Measurements from ENCODE around the gene GGPS1. TPM values are rescaled to one million over a fixed set of nuclear protein-coding genes. Genes with fewer than 3 reads are reported as not detected.

GGPS1 gene
- total RNA-seq, 1 donor from 2014 or later = 39.1 TPM

DNA sequence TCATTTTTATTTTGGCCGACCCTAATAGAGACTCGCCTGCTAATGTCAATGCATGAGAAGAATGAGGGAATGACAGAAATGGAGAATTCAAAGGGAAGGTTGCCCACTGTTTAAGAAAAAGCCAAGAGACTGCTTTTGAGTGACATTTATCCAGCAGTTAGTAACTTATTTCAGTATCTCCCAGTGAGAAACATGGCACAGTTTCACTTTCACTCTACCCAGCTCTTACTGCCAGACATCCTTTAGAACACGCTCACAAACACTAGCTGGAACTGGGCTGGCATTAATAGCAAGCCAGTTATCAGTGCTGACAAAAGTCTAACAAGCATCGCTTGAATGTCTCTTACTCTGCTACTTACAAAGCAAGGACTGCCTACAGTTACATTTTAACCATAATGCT lies 8.5 kb downstream of the GGPS1 start:
- H2AFZ ChIP-seq (ENCODE audit: low read depth, low read length) = no peak overlapping the region
- H3K4me1 ChIP-seq (ENCODE audit: insufficient read depth, low read length) = no peaks in the 10 kb centered on the region
- no peak for FAIRE-seq
- TF ChIP-seq EZH2 (IDR thresholded peaks at IDR 0.05; ENCODE audit: insufficient read depth, low read length) = no peak
- TF ChIP-seq, protein P1, sequence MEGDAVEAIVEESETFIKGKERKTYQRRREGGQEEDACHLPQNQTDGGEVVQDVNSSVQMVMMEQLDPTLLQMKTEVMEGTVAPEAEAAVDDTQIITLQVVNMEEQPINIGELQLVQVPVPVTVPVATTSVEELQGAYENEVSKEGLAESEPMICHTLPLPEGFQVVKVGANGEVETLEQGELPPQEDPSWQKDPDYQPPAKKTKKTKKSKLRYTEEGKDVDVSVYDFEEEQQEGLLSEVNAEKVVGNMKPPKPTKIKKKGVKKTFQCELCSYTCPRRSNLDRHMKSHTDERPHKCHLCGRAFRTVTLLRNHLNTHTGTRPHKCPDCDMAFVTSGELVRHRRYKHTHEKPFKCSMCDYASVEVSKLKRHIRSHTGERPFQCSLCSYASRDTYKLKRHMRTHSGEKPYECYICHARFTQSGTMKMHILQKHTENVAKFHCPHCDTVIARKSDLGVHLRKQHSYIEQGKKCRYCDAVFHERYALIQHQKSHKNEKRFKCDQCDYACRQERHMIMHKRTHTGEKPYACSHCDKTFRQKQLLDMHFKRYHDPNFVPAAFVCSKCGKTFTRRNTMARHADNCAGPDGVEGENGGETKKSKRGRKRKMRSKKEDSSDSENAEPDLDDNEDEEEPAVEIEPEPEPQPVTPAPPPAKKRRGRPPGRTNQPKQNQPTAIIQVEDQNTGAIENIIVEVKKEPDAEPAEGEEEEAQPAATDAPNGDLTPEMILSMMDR (IDR thresholded peaks at IDR 0.05; ENCODE audit: insufficient read depth, low read depth, low read length) = no peak
- no peak overlapping the region for H3K27ac ChIP-seq (ENCODE audit: low read depth, low read length)
- H3K36me3 Mint-ChIP-seq (ENCODE audit: low read depth, unreplicated experiment) = no peaks in the 10 kb centered on the region
- no peaks in the 10 kb centered on the region for H3K27me3 Mint-ChIP-seq (ENCODE audit: low read depth, unreplicated experiment)
- no peak overlapping the region for H3K4me3 Mint-ChIP-seq (ENCODE audit: unreplicated experiment)
- no peaks in the 10 kb centered on the region for H3K9me3 ChIP-seq (ENCODE audit: insufficient read depth, low read depth, low read length)
- no peak overlapping the region for H3K27ac Mint-ChIP-seq (ENCODE audit: unreplicated experiment)
- no peak overlapping the region for H3K4me3 ChIP-seq (ENCODE audit: insufficient read depth, low read depth, low read length)
- H4K20me1 ChIP-seq (ENCODE audit: insufficient read depth, low read length) = peaks cover 12% of the 10 kb centered on the region
- H3K4me1 Mint-ChIP-seq (ENCODE audit: low read depth, unreplicated experiment) = peaks cover 6% of the 10 kb centered on the region
- peaks cover 41% of the 10 kb centered on the region for H3K79me2 ChIP-seq (ENCODE audit: insufficient read depth, low read length)
- no peaks in the 10 kb centered on the region for H3K9me3 Mint-ChIP-seq (ENCODE audit: unreplicated experiment)
- H3K9ac ChIP-seq (ENCODE audit: low read length) = no peak overlapping the region
- H3K4me2 ChIP-seq (ENCODE audit: low read length) = no peak overlapping the region
- DNase-seq (ENCODE audit: low read depth) = no peak
- H3K27me3 ChIP-seq (ENCODE audit: insufficient read depth, low read length) = no peaks in the 10 kb centered on the region
- peaks cover 9% of the 10 kb centered on the region for H3K36me3 ChIP-seq (ENCODE audit: insufficient read depth, low read length)

DNA sequence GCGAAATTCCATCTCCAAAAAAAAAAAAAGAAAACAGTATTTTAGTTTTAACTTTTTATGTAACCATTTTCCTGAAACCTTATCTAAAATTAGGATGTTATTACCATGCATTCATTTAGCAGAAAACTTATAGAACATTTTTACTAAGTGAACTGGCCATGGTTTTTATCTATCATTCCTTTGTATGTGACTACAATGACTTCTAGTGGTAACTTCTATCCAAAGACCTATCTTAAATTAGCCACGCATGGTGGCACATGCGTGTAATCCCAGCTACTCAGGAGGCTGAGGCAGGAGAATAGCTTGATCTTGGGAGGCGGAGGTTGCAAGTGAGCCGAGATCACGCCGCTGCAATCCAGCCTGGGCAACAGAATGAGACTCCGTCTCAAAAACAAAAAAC lies 11.4 kb downstream of the GGPS1 start:
- H3K4me1 Mint-ChIP-seq (ENCODE audit: low read depth, unreplicated experiment) = no peaks in the 10 kb centered on the region
- no peak overlapping the region for H3K4me3 Mint-ChIP-seq (ENCODE audit: unreplicated experiment)
- Histone ChIP-seq H3K27me3 (ENCODE audit: insufficient read depth, low read length) (no peaks in the 10 kb centered on the region), H2AFZ (ENCODE audit: low read depth, low read length) (no peak overlapping the region), H3K9me3 (ENCODE audit: insufficient read depth, low read depth, low read length) (no peaks in the 10 kb centered on the region), H3K36me3 (ENCODE audit: insufficient read depth, low read length) (peaks cover 19% of the 10 kb centered on the region), H3K4me3 (ENCODE audit: insufficient read depth, low read depth, low read length) (no peak overlapping the region), H3K27ac (ENCODE audit: low read depth, low read length) (no peak overlapping the region), H3K4me1 (ENCODE audit: insufficient read depth, low read length) (no peaks in the 10 kb centered on the region), H3K4me2 (ENCODE audit: low read length) (no peak overlapping the region), H3K79me2 (ENCODE audit: insufficient read depth, low read length) (peaks cover 14% of the 10 kb centered on the region), H4K20me1 (ENCODE audit: insufficient read depth, low read length) (no peaks in the 10 kb centered on the region), H3K9ac (ENCODE audit: low read length) (no peak overlapping the region)
- TF ChIP-seq, protein P1 (IDR thresholded peaks at IDR 0.05; ENCODE audit: insufficient read depth, low read depth, low read length) = no peak
- no peak for TF ChIP-seq EZH2 (IDR thresholded peaks at IDR 0.05; ENCODE audit: insufficient read depth, low read length)
- H3K9me3 Mint-ChIP-seq (ENCODE audit: unreplicated experiment) = no peaks in the 10 kb centered on the region
- no peak overlapping the region for H3K27ac Mint-ChIP-seq (ENCODE audit: unreplicated experiment)
- no peak for DNase-seq (ENCODE audit: low read depth)
- H3K27me3 Mint-ChIP-seq (ENCODE audit: low read depth, unreplicated experiment) = no peaks in the 10 kb centered on the region
- H3K36me3 Mint-ChIP-seq (ENCODE audit: low read depth, unreplicated experiment) = peaks cover 7% of the 10 kb centered on the region
- FAIRE-seq = no peak

DNA sequence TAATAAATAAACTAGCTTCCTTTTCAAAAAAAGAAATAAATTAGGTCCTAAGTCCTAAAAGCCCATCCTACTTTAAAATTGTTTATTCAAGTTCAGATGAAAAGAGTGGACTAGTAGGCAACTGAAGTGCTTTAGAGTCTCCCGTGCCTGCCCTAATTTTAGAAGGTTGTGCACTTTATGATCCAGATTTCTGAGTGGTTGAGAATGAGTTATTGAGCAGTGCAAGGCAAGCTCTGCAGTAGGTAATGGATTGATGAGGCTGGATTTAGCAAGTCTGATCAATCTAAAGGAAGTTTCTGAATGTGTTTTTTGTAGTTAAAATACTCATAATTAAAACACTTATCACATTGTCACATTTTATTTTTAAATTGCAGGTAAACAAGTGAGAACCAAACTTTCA lies 13.0 kb downstream of the GGPS1 start:
- Mint-ChIP-seq H3K4me1 (ENCODE audit: low read depth, unreplicated experiment) (no peaks in the 10 kb centered on the region), H3K9me3 (ENCODE audit: unreplicated experiment) (no peaks in the 10 kb centered on the region), H3K36me3 (ENCODE audit: low read depth, unreplicated experiment) (peaks cover 7% of the 10 kb centered on the region), H3K27me3 (ENCODE audit: low read depth, unreplicated experiment) (no peaks in the 10 kb centered on the region), H3K27ac (ENCODE audit: unreplicated experiment) (no peak overlapping the region), H3K4me3 (ENCODE audit: unreplicated experiment) (no peak overlapping the region)
- Histone ChIP-seq H3K9me3 (ENCODE audit: insufficient read depth, low read depth, low read length) (no peaks in the 10 kb centered on the region), H3K27me3 (ENCODE audit: insufficient read depth, low read length) (no peaks in the 10 kb centered on the region), H3K79me2 (ENCODE audit: insufficient read depth, low read length) (peaks cover 2% of the 10 kb centered on the region), H2AFZ (ENCODE audit: low read depth, low read length) (no peak overlapping the region), H4K20me1 (ENCODE audit: insufficient read depth, low read length) (no peaks in the 10 kb centered on the region), H3K36me3 (ENCODE audit: insufficient read depth, low read length) (peaks cover 18% of the 10 kb centered on the region), H3K4me1 (ENCODE audit: insufficient read depth, low read length) (no peaks in the 10 kb centered on the region), H3K9ac (ENCODE audit: low read length) (no peak overlapping the region), H3K4me2 (ENCODE audit: low read length) (no peak overlapping the region), H3K4me3 (ENCODE audit: insufficient read depth, low read depth, low read length) (no peak overlapping the region), H3K27ac (ENCODE audit: low read depth, low read length) (no peak overlapping the region)
- TF ChIP-seq EZH2 (IDR thresholded peaks at IDR 0.05; ENCODE audit: insufficient read depth, low read length) = no peak
- TF ChIP-seq, protein P1 (IDR thresholded peaks at IDR 0.05; ENCODE audit: insufficient read depth, low read depth, low read length) = no peak
- no peak for FAIRE-seq
- no peak for DNase-seq (ENCODE audit: low read depth)

Data from astrocyte (in vitro differentiated cells and primary cell).